ENCODE measurements around the gene SMIM27. TPM values are rescaled to one million over a fixed set of nuclear protein-coding genes. Genes with fewer than 3 reads are reported as not detected.

SMIM27 gene
- total and polyA plus RNA-seq, 2 experiments from 2014 or later: 3.4 to 106 TPM

DNA sequence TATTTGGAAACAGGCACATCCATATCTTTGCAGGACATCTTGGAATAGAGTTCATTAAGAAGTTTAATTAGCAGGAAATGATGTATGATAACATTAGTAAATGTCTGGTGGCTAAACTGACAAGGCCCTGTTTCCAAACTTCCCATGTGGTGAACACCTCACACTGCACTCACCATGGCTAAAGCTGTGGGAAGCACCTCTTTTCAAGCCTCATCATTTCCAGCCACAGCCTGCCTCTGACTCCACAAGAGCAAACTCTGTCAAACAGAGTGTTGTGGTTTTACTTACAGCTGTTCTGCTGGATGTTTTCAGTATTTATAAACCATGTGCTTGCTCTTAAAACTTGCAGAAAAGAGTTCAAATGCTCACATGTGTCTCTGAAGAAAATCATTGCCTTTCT lies 35.8 kb downstream of the SMIM27 start:
- no peaks in the 10 kb centered on the region for H3K4me1 ChIP-seq (ENCODE audit: insufficient read depth)
- Mint-ChIP-seq H3K4me3 (no peak overlapping the region), H3K27me3 (ENCODE audit: insufficient read depth, low read depth, poor library complexity) (no peaks in the 10 kb centered on the region), H3K36me3 (ENCODE audit: low read depth) (no peaks in the 10 kb centered on the region), H3K27ac (no peak overlapping the region), H3K4me1 (no peaks in the 10 kb centered on the region), H3K9me3 (no peaks in the 10 kb centered on the region)
- no peaks in the 10 kb centered on the region for H3K27me3 ChIP-seq (ENCODE audit: insufficient read depth)
- peak; percentile 18 for DNase-seq (ENCODE audit: low spot score)
- TF ChIP-seq, protein P1, sequence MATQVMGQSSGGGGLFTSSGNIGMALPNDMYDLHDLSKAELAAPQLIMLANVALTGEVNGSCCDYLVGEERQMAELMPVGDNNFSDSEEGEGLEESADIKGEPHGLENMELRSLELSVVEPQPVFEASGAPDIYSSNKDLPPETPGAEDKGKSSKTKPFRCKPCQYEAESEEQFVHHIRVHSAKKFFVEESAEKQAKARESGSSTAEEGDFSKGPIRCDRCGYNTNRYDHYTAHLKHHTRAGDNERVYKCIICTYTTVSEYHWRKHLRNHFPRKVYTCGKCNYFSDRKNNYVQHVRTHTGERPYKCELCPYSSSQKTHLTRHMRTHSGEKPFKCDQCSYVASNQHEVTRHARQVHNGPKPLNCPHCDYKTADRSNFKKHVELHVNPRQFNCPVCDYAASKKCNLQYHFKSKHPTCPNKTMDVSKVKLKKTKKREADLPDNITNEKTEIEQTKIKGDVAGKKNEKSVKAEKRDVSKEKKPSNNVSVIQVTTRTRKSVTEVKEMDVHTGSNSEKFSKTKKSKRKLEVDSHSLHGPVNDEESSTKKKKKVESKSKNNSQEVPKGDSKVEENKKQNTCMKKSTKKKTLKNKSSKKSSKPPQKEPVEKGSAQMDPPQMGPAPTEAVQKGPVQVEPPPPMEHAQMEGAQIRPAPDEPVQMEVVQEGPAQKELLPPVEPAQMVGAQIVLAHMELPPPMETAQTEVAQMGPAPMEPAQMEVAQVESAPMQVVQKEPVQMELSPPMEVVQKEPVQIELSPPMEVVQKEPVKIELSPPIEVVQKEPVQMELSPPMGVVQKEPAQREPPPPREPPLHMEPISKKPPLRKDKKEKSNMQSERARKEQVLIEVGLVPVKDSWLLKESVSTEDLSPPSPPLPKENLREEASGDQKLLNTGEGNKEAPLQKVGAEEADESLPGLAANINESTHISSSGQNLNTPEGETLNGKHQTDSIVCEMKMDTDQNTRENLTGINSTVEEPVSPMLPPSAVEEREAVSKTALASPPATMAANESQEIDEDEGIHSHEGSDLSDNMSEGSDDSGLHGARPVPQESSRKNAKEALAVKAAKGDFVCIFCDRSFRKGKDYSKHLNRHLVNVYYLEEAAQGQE (IDR thresholded peaks at IDR 0.05; ENCODE audit: unreplicated experiment): no peak
- TF ChIP-seq CREB1 (CRISPR knock-in tag; IDR thresholded peaks at IDR 0.05; ENCODE audit: low read depth) (no peak), JUNB (IDR thresholded peaks at IDR 0.05; ENCODE audit: unreplicated experiment) (no peak), ZNF114 (CRISPR knock-in tag; IDR thresholded peaks at IDR 0.05) (no peak), EZH2 (IDR thresholded peaks at IDR 0.05; ENCODE audit: low read depth, unreplicated experiment) (no peak), POLR2AphosphoS5 (IDR thresholded peaks at IDR 0.05; ENCODE audit: low read depth) (no peak), NANOG (IDR thresholded peaks at IDR 0.05; ENCODE audit: borderline replicate concordance) (no peak), EZH2phosphoT487 (IDR thresholded peaks at IDR 0.05; ENCODE audit: unreplicated experiment) (no peak), STAT1 (IDR thresholded peaks at IDR 0.05; ENCODE audit: unreplicated experiment) (no peak), ZNF331 (CRISPR knock-in tag; IDR thresholded peaks at IDR 0.05; ENCODE audit: low read depth) (no peak)
- TF ChIP-seq, protein P2, sequence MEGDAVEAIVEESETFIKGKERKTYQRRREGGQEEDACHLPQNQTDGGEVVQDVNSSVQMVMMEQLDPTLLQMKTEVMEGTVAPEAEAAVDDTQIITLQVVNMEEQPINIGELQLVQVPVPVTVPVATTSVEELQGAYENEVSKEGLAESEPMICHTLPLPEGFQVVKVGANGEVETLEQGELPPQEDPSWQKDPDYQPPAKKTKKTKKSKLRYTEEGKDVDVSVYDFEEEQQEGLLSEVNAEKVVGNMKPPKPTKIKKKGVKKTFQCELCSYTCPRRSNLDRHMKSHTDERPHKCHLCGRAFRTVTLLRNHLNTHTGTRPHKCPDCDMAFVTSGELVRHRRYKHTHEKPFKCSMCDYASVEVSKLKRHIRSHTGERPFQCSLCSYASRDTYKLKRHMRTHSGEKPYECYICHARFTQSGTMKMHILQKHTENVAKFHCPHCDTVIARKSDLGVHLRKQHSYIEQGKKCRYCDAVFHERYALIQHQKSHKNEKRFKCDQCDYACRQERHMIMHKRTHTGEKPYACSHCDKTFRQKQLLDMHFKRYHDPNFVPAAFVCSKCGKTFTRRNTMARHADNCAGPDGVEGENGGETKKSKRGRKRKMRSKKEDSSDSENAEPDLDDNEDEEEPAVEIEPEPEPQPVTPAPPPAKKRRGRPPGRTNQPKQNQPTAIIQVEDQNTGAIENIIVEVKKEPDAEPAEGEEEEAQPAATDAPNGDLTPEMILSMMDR (conservative IDR thresholded peaks at IDR 0.05; ENCODE audit: low read depth in 2 of 2): no peak
- TF ChIP-seq, protein P3, sequence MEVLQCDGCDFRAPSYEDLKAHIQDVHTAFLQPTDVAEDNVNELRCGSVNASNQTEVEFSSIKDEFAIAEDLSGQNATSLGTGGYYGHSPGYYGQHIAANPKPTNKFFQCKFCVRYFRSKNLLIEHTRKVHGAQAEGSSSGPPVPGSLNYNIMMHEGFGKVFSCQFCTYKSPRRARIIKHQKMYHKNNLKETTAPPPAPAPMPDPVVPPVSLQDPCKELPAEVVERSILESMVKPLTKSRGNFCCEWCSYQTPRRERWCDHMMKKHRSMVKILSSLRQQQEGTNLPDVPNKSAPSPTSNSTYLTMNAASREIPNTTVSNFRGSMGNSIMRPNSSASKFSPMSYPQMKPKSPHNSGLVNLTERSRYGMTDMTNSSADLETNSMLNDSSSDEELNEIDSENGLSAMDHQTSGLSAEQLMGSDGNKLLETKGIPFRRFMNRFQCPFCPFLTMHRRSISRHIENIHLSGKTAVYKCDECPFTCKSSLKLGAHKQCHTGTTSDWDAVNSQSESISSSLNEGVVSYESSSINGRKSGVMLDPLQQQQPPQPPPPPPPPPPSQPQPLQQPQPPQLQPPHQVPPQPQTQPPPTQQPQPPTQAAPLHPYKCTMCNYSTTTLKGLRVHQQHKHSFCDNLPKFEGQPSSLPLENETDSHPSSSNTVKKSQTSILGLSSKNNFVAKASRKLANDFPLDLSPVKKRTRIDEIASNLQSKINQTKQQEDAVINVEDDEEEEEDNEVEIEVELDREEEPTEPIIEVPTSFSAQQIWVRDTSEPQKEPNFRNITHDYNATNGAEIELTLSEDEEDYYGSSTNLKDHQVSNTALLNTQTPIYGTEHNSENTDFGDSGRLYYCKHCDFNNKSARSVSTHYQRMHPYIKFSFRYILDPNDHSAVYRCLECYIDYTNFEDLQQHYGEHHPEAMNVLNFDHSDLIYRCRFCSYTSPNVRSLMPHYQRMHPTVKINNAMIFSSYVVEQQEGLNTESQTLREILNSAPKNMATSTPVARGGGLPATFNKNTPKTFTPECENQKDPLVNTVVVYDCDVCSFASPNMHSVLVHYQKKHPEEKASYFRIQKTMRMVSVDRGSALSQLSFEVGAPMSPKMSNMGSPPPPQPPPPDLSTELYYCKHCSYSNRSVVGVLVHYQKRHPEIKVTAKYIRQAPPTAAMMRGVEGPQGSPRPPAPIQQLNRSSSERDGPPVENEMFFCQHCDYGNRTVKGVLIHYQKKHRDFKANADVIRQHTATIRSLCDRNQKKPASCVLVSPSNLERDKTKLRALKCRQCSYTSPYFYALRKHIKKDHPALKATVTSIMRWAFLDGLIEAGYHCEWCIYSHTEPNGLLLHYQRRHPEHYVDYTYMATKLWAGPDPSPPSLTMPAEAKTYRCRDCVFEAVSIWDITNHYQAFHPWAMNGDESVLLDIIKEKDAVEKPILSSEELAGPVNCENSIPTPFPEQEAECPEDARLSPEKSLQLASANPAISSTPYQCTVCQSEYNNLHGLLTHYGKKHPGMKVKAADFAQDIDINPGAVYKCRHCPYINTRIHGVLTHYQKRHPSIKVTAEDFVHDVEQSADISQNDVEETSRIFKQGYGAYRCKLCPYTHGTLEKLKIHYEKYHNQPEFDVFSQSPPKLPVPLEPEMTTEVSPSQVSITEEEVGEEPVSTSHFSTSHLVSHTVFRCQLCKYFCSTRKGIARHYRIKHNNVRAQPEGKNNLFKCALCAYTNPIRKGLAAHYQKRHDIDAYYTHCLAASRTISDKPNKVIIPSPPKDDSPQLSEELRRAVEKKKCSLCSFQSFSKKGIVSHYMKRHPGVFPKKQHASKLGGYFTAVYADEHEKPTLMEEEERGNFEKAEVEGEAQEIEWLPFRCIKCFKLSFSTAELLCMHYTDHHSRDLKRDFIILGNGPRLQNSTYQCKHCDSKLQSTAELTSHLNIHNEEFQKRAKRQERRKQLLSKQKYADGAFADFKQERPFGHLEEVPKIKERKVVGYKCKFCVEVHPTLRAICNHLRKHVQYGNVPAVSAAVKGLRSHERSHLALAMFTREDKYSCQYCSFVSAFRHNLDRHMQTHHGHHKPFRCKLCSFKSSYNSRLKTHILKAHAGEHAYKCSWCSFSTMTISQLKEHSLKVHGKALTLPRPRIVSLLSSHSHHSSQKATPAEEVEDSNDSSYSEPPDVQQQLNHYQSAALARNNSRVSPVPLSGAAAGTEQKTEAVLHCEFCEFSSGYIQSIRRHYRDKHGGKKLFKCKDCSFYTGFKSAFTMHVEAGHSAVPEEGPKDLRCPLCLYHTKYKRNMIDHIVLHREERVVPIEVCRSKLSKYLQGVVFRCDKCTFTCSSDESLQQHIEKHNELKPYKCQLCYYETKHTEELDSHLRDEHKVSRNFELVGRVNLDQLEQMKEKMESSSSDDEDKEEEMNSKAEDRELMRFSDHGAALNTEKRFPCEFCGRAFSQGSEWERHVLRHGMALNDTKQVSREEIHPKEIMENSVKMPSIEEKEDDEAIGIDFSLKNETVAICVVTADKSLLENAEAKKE (CRISPR knock-in tag; IDR thresholded peaks at IDR 0.05): no peak
- TF ChIP-seq, protein P4, sequence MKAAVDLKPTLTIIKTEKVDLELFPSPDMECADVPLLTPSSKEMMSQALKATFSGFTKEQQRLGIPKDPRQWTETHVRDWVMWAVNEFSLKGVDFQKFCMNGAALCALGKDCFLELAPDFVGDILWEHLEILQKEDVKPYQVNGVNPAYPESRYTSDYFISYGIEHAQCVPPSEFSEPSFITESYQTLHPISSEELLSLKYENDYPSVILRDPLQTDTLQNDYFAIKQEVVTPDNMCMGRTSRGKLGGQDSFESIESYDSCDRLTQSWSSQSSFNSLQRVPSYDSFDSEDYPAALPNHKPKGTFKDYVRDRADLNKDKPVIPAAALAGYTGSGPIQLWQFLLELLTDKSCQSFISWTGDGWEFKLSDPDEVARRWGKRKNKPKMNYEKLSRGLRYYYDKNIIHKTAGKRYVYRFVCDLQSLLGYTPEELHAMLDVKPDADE (IDR thresholded peaks at IDR 0.05): no peak
- no peaks in the 10 kb centered on the region for H3K79me2 ChIP-seq (replicated peaks; ENCODE audit: insufficient read depth)
- no peak overlapping the region for H2AFZ ChIP-seq
- H3K36me3 ChIP-seq (ENCODE audit: insufficient read depth): no peaks in the 10 kb centered on the region
- H4K20me1 ChIP-seq (replicated peaks; ENCODE audit: insufficient read depth): no peaks in the 10 kb centered on the region
- H3K4me3 ChIP-seq: no peak overlapping the region
- H3K4me2 ChIP-seq: no peak overlapping the region
- no peak overlapping the region for H3K27ac ChIP-seq (ENCODE audit: low read depth)
- 0 out of 2 replicates have a peak, but pooled peaks cover 3% of the 10 kb centered on the region for H3K9me2 ChIP-seq (ENCODE audit: insufficient read depth)
- ATAC-seq: peak; percentile 28; the same call in 1 of the 3 replicates
- no peaks in the 10 kb centered on the region for H3F3A ChIP-seq (replicated peaks; ENCODE audit: low read depth)

Measured in GM23338 (cell line).